ENCODE results near the gene JUNB. TPM values are rescaled to one million over a fixed set of nuclear protein-coding genes. Genes with fewer than 3 reads are reported as not detected.
A peak's percentile ranks its signal among the peaks of the same experiment; 100 is the strongest.

JUNB gene
- total and polyA plus RNA-seq, 2 of the 13 experiments (the other 11 are each of a cell fraction or from before 2014, with no cell fraction given), result 7.7 to 8.2 TPM

- no peak for TF ChIP-seq ZNF280D (CRISPR knock-in tag; IDR thresholded peaks at IDR 0.05)
- TF ChIP-seq PATZ1 (CRISPR knock-in tag; IDR thresholded peaks at IDR 0.05), result peak; percentile 57
- no peak for TF ChIP-seq SNAPC5 (CRISPR knock-in tag; IDR thresholded peaks at IDR 0.05; ENCODE audit: borderline replicate concordance)
- peak; percentile 69; the same call in 1 of the 2 replicates for TF ChIP-seq MYC (CRISPR knock-in tag; IDR thresholded peaks at IDR 0.05; ENCODE audit: borderline replicate concordance)
- peak; percentile 65; the same call in 1 of the 2 replicates for TF ChIP-seq ZSCAN31 (CRISPR knock-in tag; IDR thresholded peaks at IDR 0.05; ENCODE audit: low read depth)
- 0 out of 2 replicates have a peak, but pooled peaks have one; percentile 59 for TF ChIP-seq ZNF337 (CRISPR knock-in tag; IDR thresholded peaks at IDR 0.05; ENCODE audit: borderline replicate concordance, low read depth)
- 0 out of 2 replicates have a peak, but pooled peaks have one; percentile 31 for TF ChIP-seq ZBTB39 (CRISPR knock-in tag; IDR thresholded peaks at IDR 0.05)
- TF ChIP-seq CBX5 (CRISPR knock-in tag; IDR thresholded peaks at IDR 0.05; ENCODE audit: borderline replicate concordance), result 0 out of 2 replicates have a peak, but pooled peaks have one; percentile 46
- TF ChIP-seq MZF1 (CRISPR knock-in tag; IDR thresholded peaks at IDR 0.05; ENCODE audit: borderline replicate concordance), result no peak
- TF ChIP-seq ZFAT (CRISPR knock-in tag; conservative IDR thresholded peaks at IDR 0.05), result 0 out of 2 replicates have a peak, but pooled peaks have one; percentile 47
- TF ChIP-seq KMT2B (CRISPR knock-in tag; IDR thresholded peaks at IDR 0.05), result peak; percentile 79
- TF ChIP-seq ZNF512B (CRISPR knock-in tag; IDR thresholded peaks at IDR 0.05; ENCODE audit: borderline replicate concordance), result peak; percentile 53; the same call in 1 of the 2 replicates
- TF ChIP-seq ONECUT2 (CRISPR knock-in tag; IDR thresholded peaks at IDR 0.05), result peak; percentile 12; the same call in 1 of the 2 replicates
- no peak; the same call in 1 of the 2 replicates for TF ChIP-seq FOXJ3 (CRISPR knock-in tag; IDR thresholded peaks at IDR 0.05; ENCODE audit: borderline replicate concordance)
- TF ChIP-seq SRY (CRISPR knock-in tag; IDR thresholded peaks at IDR 0.05), result peak; percentile 80
- no peak for TF ChIP-seq MLLT10 (CRISPR knock-in tag; IDR thresholded peaks at IDR 0.05)
- TF ChIP-seq HOXA9 (CRISPR knock-in tag; IDR thresholded peaks at IDR 0.05; ENCODE audit: borderline replicate concordance), result peak; percentile 82; the same call in 1 of the 2 replicates
Observed at GRCh38 chr19:12806242-12807081, 15.2 kb downstream of the JUNB start, which contains the start of gene RNASEH2A (continued).

Measured in HepG2 (cell line).